SW480 (cell line): ENCODE results near the gene TNRC6B.
A peak's percentile ranks its signal among the peaks of the same experiment; 100 is the strongest.

ENCODE experiments used
- DNase-seq: peaks from one replicate; pipeline ENCODE4 v3.0.0-alpha.2; 2016; ENCODE audit warnings: low spot score

The TNRC6B gene

GRCh38 chr22:40326905-40327735 lies 149.4 kb downstream of the TNRC6B start:
- DNase-seq: no peak

DNA sequence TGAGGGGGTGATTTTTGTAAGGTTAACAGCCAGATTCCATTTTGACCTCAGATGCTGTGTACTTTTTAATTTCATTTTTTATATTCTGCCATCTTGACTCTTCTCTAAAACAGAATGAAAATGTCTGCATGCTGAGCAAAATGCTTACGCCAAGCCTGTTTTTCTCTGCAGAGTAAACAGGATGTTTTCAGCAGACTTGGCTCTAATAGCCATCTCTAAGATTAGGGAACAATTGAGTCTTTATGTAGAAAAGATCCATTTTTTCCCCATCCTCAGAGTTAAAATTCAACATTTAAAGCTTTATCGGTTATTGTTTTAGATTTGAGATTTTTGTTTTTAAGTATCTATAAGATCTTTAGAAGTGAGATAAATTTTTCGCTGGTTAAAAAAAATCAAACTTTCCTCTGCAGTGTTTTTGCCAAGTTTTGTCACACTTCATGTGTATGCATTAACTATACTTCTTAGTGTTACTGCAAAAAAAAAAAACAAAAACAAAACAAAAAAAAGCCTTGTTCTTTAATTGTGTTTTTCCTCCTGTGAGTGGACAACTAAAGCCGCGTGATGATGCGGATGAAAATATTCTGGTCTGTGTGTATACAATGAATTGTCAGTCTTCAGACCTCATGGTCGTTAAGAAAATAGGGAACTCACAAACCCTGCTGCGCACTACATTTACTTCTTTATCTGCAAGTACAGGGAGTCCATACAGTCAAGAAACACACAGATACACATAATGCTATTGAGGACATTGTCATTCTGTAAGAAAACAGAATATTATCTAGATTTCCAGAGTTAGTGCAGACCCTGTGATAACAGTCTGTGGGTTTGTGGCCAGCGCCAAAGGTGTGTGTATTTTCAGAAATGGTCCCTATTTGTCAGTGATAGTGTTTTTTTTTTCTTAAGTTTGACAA lies 151.1 kb downstream of the TNRC6B start:
- no peak for DNase-seq

- DNase-seq: no peak
Measured at GRCh38 chr22:40329466-40329865, 151.7 kb downstream of the TNRC6B start.

GRCh38 chr22:40330086-40330485 lies 152.4 kb downstream of the TNRC6B start:
- no peak for DNase-seq

- no peak for DNase-seq
Measured at GRCh38 chr22:40330615-40331014, 152.9 kb downstream of the TNRC6B start.

GRCh38 chr22:40331706-40332105 lies 154.0 kb downstream of the TNRC6B start:
- no peak for DNase-seq

DNA sequence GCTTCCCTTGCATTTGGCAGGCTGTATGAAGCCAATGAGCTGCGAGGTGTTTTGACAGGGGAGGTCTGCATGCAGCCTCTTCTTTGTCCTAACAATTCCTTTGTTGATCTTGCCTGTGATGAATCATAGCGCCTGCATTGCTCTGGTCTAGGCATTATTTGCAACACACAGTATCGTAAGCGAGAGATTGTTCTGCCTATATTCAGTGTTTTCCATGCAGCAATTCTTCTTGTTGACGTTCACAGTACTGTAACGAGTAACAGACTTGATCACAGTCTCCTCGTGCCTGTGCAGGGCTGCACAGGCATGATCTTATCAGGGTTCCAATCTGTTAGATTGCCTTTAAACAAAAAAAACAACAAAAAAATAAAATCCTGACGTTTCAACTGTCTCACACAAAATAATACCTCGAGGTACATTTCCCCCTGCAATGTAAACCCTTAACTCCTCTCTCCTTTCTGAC lies 154.6 kb downstream of the TNRC6B start:
- DNase-seq: no peak

DNA sequence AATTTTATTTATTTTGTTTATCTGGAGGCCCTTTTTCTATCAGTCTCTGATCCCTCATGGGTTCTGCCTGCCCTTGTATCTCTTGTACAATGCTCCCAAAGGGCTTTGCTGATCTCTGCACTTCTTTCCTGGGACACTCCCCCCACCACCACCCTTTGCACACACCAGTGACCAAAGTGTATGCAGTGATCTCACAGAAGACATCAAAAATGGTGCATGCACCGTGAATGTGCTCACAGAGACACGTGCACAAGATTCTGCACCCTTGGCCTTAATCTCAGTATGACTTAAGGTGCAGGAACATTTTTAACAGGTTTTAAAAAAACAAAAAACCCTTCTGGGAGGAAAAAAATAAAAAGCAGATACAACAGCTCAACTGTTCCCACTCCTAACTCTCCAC lies 156.3 kb downstream of the TNRC6B start:
- no peak for DNase-seq

GRCh38 chr22:40334899-40335298 lies 157.2 kb downstream of the TNRC6B start:
- DNase-seq: no peak

DNA sequence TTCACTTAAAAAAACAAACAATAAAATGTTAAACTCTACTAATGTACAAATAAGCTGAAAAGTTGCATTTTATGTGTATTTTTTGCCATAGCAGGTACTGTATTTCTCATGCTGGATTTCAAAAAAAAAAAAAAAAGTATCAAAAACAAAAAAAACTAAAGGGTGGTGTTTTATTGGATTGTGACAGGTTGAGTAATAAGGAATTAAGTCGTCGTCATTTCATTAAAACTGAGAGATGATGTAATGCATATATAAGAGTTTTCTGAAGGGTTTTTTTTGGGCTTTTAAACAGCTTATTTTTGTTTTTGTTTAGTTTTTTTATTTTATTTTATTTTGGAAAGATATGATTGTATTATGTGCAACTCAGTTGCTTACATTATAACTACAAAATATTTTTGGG lies 157.6 kb downstream of the TNRC6B start:
- DNase-seq: no peak

- no peak for DNase-seq
Measured at GRCh38 chr22:40340044-40340443, 162.3 kb downstream of the TNRC6B start.

DNA sequence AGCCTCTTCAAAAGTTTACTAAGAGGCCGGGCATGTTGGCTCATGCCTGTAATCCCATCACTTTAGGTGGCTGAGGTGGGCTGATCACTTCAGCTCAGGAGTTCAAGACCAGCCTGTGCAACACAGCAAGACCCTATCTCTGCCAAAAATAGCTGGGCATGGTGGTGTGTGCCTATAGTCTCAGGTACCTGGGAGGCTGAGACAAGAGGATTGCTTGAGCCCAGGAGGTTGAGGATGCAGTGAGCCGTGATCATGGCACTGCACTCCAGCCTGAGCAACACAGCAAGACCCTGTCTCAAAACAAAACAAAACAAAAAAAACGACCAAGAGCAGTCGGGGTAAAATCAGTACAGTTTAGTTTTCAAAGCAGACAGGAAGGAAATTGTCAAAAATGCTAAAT lies 163.9 kb downstream of the TNRC6B start:
- DNase-seq: no peak

GRCh38 chr22:40342521-40342920 lies 164.8 kb downstream of the TNRC6B start:
- DNase-seq: no peak

GRCh38 chr22:40345271-40345670 lies 167.5 kb downstream of the TNRC6B start:
- DNase-seq: no peak

DNA sequence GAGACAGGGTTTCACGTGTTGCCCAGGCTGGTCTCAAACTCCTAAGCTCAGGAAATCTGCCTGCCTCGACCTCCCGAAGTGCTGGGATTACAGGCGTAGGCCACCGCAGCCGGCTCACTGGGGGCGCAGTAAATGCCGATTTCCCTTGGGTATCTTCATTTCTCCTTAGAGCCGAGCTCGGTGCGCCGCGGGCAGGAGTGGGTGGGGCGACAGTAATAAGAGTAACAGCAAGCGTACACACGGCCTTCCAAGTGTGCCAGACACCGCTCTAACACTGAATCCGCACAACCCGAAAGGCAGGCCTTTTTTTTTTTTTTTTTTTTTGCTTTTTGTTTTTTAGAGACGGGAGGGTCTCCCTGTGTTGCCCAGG lies 168.1 kb downstream of the TNRC6B start:
- peak; percentile 27 for DNase-seq

DNA sequence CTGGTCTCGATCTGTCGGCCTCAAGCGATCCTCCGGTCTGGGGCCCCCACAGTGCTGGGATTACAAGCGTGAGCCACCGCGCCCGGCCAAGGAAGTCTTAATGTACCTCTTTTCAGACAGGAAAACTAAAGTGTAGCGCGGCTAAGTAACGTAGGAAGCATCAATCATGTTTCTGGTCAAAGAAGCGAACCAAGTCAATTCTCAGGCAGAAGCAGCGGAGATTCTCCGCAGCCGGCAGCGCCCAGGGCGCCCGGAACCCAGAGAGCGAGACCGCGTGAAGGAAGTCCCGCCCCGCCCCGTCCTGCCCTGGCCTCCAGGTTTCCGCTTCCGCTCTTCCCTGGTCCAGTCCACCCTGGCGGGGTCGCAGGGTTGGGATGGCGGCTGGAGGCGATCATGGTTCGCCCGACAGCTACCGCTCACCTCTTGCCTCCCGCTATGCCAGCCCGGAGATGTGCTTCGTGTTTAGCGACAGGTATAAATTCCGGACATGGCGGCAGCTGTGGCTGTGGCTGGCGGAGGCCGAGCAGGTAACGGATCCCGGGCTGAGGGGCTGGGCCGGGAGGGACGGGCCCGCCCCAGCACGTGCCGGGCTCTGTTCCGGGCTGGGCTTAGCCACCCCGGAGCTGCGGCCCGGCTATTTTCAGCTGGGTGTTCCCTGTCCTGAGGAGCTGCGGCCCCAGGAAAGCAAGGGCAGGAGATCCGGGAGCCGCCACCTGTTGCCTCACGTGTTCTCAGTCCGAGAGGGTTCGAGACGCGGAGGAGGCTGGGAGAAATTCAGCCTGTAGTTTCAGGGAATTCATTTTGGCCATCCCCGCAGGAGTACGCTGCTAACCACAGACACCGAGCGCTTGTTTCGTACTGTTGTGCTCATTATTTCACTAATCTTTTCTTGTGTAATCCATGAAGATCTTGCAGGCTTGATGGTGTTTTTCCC lies 168.7 kb downstream of the TNRC6B start, which contains the start of gene ADSL:
TSS of gene ADSL (plus strand) at position 316 of the 934 bp plus-strand sequence. CDS start at position 375, 59 bp downstream.
- peak; percentile 86 for DNase-seq

DNA sequence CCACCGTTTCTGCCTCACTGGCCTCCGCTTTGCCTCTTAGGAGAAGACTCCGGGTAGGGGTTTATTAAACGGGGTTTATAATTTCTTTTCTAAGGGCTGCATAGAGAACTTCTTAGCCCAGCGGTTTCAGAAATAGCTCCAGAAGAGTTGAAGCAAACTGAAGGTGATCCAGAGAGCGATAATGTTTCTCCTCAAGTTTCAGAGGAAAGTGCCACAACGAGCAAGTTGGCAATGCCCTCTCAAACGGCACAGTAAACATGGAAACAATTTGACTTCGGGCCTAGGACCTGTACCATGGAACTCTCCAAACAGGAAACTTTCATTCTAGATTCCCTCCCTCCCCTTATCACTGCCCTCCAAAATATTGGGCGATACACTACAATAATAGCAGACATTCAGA lies 169.6 kb downstream of the TNRC6B start:
- DNase-seq: no peak

GRCh38 chr22:40348025-40348658 lies 170.4 kb downstream of the TNRC6B start:
- DNase-seq: peak; percentile 40

- DNase-seq: no peak
Measured at GRCh38 chr22:40352763-40353162, 175.0 kb downstream of the TNRC6B start.

- no peak for DNase-seq
Measured at GRCh38 chr22:40361100-40361499, 183.4 kb downstream of the TNRC6B start.

GRCh38 chr22:40363059-40363458 lies 185.3 kb downstream of the TNRC6B start:
- DNase-seq: no peak
